ENCODE data around the gene KIF5A.

KIF5A gene

GRCh38 chr12:57606821-57607220, 57.0 kb downstream of the KIF5A start:
- DNase-seq (ENCODE audit: insufficient read length) (no peak), FAIRE-seq (no peak)
- TF ChIP-seq POLR2A (IDR thresholded peaks at IDR 0.05; ENCODE audit: low read depth, low read length), result no peak
- no peak for TF ChIP-seq TAF1 (IDR thresholded peaks at IDR 0.05; ENCODE audit: borderline replicate concordance, low read depth, low read length)
- no peak for TF ChIP-seq POLR2AphosphoS5 (IDR thresholded peaks at IDR 0.05; ENCODE audit: low read depth, low read length)

- no peak for DNase-seq (ENCODE audit: insufficient read length)
- TF ChIP-seq POLR2A (IDR thresholded peaks at IDR 0.05; ENCODE audit: low read depth, low read length) (no peak), POLR2AphosphoS5 (IDR thresholded peaks at IDR 0.05; ENCODE audit: low read depth, low read length) (no peak), TAF1 (IDR thresholded peaks at IDR 0.05; ENCODE audit: borderline replicate concordance, low read depth, low read length) (no peak)
- FAIRE-seq, result no peak
Measured at GRCh38 chr12:57607958-57608663, 58.3 kb downstream of the KIF5A start.

- DNase-seq (ENCODE audit: insufficient read length) (no peak), FAIRE-seq (no peak)
- no peak for TF ChIP-seq TAF1 (IDR thresholded peaks at IDR 0.05; ENCODE audit: borderline replicate concordance, low read depth, low read length)
Measured at GRCh38 chr12:57609101-57609780, 59.4 kb downstream of the KIF5A start.

- TF ChIP-seq TAF1 (IDR thresholded peaks at IDR 0.05; ENCODE audit: borderline replicate concordance, low read depth, low read length) (no peak), POLR2AphosphoS5 (IDR thresholded peaks at IDR 0.05; ENCODE audit: low read depth, low read length) (no peak), POLR2A (IDR thresholded peaks at IDR 0.05; ENCODE audit: low read depth, low read length) (no peak)
- DNase-seq (ENCODE audit: insufficient read length) (no peak), FAIRE-seq (no peak)
Measured at GRCh38 chr12:57609781-57610553, 60.1 kb downstream of the KIF5A start.

- TF ChIP-seq TAF1 (IDR thresholded peaks at IDR 0.05; ENCODE audit: borderline replicate concordance, low read depth, low read length) (no peak), POLR2AphosphoS5 (IDR thresholded peaks at IDR 0.05; ENCODE audit: low read depth, low read length) (no peak), POLR2A (IDR thresholded peaks at IDR 0.05; ENCODE audit: low read depth, low read length) (no peak)
- FAIRE-seq (peak; percentile 64), DNase-seq (ENCODE audit: insufficient read length) (no peak)
Measured at GRCh38 chr12:57610554-57611107, 60.8 kb downstream of the KIF5A start.

- DNase-seq (ENCODE audit: insufficient read length) (peak; percentile 79), FAIRE-seq (peak; percentile 79)
- TF ChIP-seq POLR2AphosphoS5 (IDR thresholded peaks at IDR 0.05; ENCODE audit: low read depth, low read length) (no peak), POLR2A (IDR thresholded peaks at IDR 0.05; ENCODE audit: low read depth, low read length) (peak; percentile 54; the same call in 1 of the 2 replicates)
Measured at GRCh38 chr12:57611108-57611826, 61.4 kb downstream of the KIF5A start, which contains the start of gene ARHGEF25. Gene ARHGEF25 (plus strand): TSS chr12:57611435. CDS start chr12:57611895, 460 bp downstream.

- FAIRE-seq (no peak), DNase-seq (ENCODE audit: insufficient read length) (no peak)
Measured at GRCh38 chr12:57611827-57612710, 62.2 kb downstream of the KIF5A start.

GRCh38 chr12:57612711-57613426, 63.0 kb downstream of the KIF5A start:
- no peak for TF ChIP-seq POLR2A (IDR thresholded peaks at IDR 0.05; ENCODE audit: low read depth, low read length)
- no peak for TF ChIP-seq TAF1 (IDR thresholded peaks at IDR 0.05; ENCODE audit: borderline replicate concordance, low read depth, low read length)
- no peak for TF ChIP-seq POLR2AphosphoS5 (IDR thresholded peaks at IDR 0.05; ENCODE audit: low read depth, low read length)
- DNase-seq (ENCODE audit: insufficient read length), result no peak
- FAIRE-seq, result no peak

More at GRCh38 chr12:57611827-57612710, 62.2 kb downstream of the KIF5A start:
- no peak for TF ChIP-seq POLR2AphosphoS5 (IDR thresholded peaks at IDR 0.05; ENCODE audit: low read depth, low read length)
- TF ChIP-seq TAF1 (IDR thresholded peaks at IDR 0.05; ENCODE audit: borderline replicate concordance, low read depth, low read length), result no peak
- no peak for TF ChIP-seq POLR2A (IDR thresholded peaks at IDR 0.05; ENCODE audit: low read depth, low read length)

- FAIRE-seq (peak; percentile 14), DNase-seq (ENCODE audit: insufficient read length) (no peak)
- TF ChIP-seq POLR2A (IDR thresholded peaks at IDR 0.05; ENCODE audit: low read depth, low read length) (no peak), POLR2AphosphoS5 (IDR thresholded peaks at IDR 0.05; ENCODE audit: low read depth, low read length) (no peak), TAF1 (IDR thresholded peaks at IDR 0.05; ENCODE audit: borderline replicate concordance, low read depth, low read length) (no peak)
Measured at GRCh38 chr12:57613427-57614109, 63.7 kb downstream of the KIF5A start.

Measured in GM12892 (cell line).